ENCODE results near the gene TMEM72. TPM values are rescaled to one million over a fixed set of nuclear protein-coding genes. Genes with fewer than 3 reads are reported as not detected.

The TMEM72 gene
- total RNA-seq, 1 experiment from 2014 or later = not detected

DNA sequence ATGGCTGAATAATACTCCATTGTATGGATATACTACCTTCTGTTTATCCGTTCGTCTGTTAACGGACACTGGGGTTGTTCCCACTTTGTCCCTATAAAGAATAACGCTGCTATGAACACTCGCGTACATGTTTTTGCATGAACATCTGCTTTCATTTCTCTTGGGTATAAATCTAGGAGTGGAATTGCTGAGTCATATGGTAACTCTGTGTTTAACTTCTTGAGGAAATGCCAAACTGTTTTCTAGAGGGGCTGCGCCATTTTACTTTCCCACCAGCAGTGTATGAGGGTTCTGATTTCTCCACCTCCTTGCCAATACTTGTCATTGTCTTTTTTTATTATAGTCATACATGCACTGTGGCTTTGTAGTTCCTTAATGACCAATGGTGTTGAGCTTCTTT, 27.8 kb downstream of the TMEM72 start:
- H3K27me3 ChIP-seq (ENCODE audit: insufficient read depth, low read length) = no peaks in the 10 kb centered on the region
- H3K14ac ChIP-seq (ENCODE audit: insufficient read depth, low read length) = no peak overlapping the region
- Mint-ChIP-seq H3K4me3 (no peak overlapping the region), H3K36me3 (ENCODE audit: insufficient read depth in 1 of 3, low read depth in 3 of 3) (peaks cover 0 to 9% (median 0%) of the 10 kb centered on the region in 3 experiments; a peak in 2 of 7 replicates), H3K9me3 (peaks cover 3 to 28% of the 10 kb centered on the region in 2 experiments; a peak in 4 of 5 replicates), H3K4me1 (peaks cover 0 to 3% of the 10 kb centered on the region in 2 experiments; a peak in 1 of 4 replicates), H3K27me3 (ENCODE audit: low read depth) (peaks cover 8% of the 10 kb centered on the region; the same call in 1 of the 2 replicates), H3K27ac (no peak overlapping the region)
- no peak overlapping the region for H4K91ac ChIP-seq (ENCODE audit: insufficient read length, low read depth, low read length)
- H3K23ac ChIP-seq (ENCODE audit: insufficient read length, low read depth, low read length) = no peak overlapping the region
- H2AK5ac ChIP-seq (ENCODE audit: insufficient read length, low read length) = no peak overlapping the region
- H3K4ac ChIP-seq (ENCODE audit: low read depth, low read length) = no peak overlapping the region
- no peak overlapping the region for H2BK5ac ChIP-seq (ENCODE audit: insufficient read length, low read length)
- H3K18ac ChIP-seq (ENCODE audit: insufficient read length, low read depth, low read length) = no peak overlapping the region
- H4K20me1 ChIP-seq (ENCODE audit: control insufficient read depth, insufficient read depth, insufficient read length) = no peaks in the 10 kb centered on the region
- H3K23me2 ChIP-seq (ENCODE audit: insufficient read length, low read depth, low read length, poor library complexity, severe bottlenecking) = no peaks in the 10 kb centered on the region
- no peak overlapping the region for H4K8ac ChIP-seq (replicated peaks; ENCODE audit: insufficient read length, low read depth, low read length)
- no peak overlapping the region for H4K5ac ChIP-seq (ENCODE audit: insufficient read length, low read depth, low read length)
- TF ChIP-seq, protein P1, sequence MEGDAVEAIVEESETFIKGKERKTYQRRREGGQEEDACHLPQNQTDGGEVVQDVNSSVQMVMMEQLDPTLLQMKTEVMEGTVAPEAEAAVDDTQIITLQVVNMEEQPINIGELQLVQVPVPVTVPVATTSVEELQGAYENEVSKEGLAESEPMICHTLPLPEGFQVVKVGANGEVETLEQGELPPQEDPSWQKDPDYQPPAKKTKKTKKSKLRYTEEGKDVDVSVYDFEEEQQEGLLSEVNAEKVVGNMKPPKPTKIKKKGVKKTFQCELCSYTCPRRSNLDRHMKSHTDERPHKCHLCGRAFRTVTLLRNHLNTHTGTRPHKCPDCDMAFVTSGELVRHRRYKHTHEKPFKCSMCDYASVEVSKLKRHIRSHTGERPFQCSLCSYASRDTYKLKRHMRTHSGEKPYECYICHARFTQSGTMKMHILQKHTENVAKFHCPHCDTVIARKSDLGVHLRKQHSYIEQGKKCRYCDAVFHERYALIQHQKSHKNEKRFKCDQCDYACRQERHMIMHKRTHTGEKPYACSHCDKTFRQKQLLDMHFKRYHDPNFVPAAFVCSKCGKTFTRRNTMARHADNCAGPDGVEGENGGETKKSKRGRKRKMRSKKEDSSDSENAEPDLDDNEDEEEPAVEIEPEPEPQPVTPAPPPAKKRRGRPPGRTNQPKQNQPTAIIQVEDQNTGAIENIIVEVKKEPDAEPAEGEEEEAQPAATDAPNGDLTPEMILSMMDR (conservative IDR thresholded peaks at IDR 0.05) = no peak
- no peaks in the 10 kb centered on the region for H3K79me1 ChIP-seq (ENCODE audit: insufficient read depth, low read depth, low read length, poor library complexity, severe bottlenecking)
- no peak for DNase-seq
- H3K27ac ChIP-seq (ENCODE audit: insufficient read length, low read depth, low read length) = no peak overlapping the region
- H3K56ac ChIP-seq (ENCODE audit: insufficient read length, low read depth, low read length) = no peak overlapping the region
- no peak overlapping the region for H2AFZ ChIP-seq (ENCODE audit: low read length)
- no peak overlapping the region for H3T11ph ChIP-seq (ENCODE audit: low read length)
- no peak overlapping the region for H2BK15ac ChIP-seq (ENCODE audit: low read depth, low read length)
- H2BK20ac ChIP-seq (ENCODE audit: low read depth, low read length, poor library complexity, severe bottlenecking) = no peak overlapping the region
- H3K9ac ChIP-seq (ENCODE audit: extremely low read depth, insufficient read length, low read length) = no peak overlapping the region
- H3K79me2 ChIP-seq (ENCODE audit: insufficient read depth, low read length) = no peaks in the 10 kb centered on the region
- no peak overlapping the region for H3K4me2 ChIP-seq (ENCODE audit: insufficient read depth, insufficient read length, low read length)
- H2BK120ac ChIP-seq (ENCODE audit: low read depth, low read length, poor library complexity, severe bottlenecking) = no peak overlapping the region
- H3K4me1 ChIP-seq (ENCODE audit: insufficient read depth, low read length) = no peaks in the 10 kb centered on the region
- no peaks in the 10 kb centered on the region for H3K9me3 ChIP-seq (ENCODE audit: control insufficient read depth, low read depth, low read length)
- no peak overlapping the region for H2BK12ac ChIP-seq (ENCODE audit: insufficient read length, low read depth, low read length)
- no CpG with 5 or more reads among the region's 7 CpGs for WGBS (ENCODE audit: extremely low coverage, insufficient read length, low lambda C conversion rate)

All from H9 (cell line).